ENCODE results near the gene FAM131B.

FAM131B gene

DNA sequence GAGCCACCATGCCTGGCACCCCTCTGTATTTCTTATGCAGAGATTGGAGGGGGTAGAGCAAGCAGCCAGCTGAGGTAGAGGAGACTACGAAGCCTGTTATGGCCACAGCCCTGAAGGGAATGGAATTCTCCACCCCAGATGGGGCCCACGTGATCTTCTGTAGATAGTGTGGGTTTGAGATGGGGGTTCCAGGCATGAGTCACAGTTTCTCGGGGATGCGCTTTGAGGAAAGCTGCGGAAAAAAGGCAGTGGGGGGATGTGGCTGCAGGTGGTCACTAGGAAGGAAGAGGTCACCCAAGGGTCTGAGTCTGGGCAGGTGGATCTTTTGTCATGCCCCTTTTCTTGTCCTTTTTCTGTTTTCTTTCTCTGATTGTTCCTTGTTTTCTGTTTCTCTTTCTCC, 11.5 kb downstream of the FAM131B start:
- Histone ChIP-seq H3K9me2 (ENCODE audit: low read depth, low read length) (no peaks in the 10 kb centered on the region), H3K79me2 (ENCODE audit: insufficient read depth, low read length) (no peaks in the 10 kb centered on the region), H3K4me1 (ENCODE audit: insufficient read depth, low read length, severe bottlenecking) (no peaks in the 10 kb centered on the region), H3K9ac (ENCODE audit: low read length) (no peak overlapping the region), H3F3A (ENCODE audit: insufficient read depth, low read length) (no peaks in the 10 kb centered on the region), H3K4me2 (ENCODE audit: low read length) (no peak overlapping the region), H3K27me3 (ENCODE audit: insufficient read depth, low read length) (0 out of 2 replicates have a peak, but pooled peaks cover 18% of the 10 kb centered on the region), H3K27ac (ENCODE audit: low read depth, low read length, poor library complexity, severe bottlenecking) (no peak overlapping the region), H4K20me1 (ENCODE audit: insufficient read depth, low read length) (no peaks in the 10 kb centered on the region), H3K36me3 (ENCODE audit: insufficient read depth, low read length) (no peaks in the 10 kb centered on the region), H2AFZ (ENCODE audit: low read length) (no peak overlapping the region), H3K9me3 (ENCODE audit: low read length) (no peaks in the 10 kb centered on the region), H3K4me3 (ENCODE audit: low read depth, low read length, poor library complexity, severe bottlenecking) (no peak overlapping the region)
- TF ChIP-seq EZH2 (IDR thresholded peaks at IDR 0.05; ENCODE audit: borderline replicate concordance, low read length): no peak
- TF ChIP-seq, protein P1, sequence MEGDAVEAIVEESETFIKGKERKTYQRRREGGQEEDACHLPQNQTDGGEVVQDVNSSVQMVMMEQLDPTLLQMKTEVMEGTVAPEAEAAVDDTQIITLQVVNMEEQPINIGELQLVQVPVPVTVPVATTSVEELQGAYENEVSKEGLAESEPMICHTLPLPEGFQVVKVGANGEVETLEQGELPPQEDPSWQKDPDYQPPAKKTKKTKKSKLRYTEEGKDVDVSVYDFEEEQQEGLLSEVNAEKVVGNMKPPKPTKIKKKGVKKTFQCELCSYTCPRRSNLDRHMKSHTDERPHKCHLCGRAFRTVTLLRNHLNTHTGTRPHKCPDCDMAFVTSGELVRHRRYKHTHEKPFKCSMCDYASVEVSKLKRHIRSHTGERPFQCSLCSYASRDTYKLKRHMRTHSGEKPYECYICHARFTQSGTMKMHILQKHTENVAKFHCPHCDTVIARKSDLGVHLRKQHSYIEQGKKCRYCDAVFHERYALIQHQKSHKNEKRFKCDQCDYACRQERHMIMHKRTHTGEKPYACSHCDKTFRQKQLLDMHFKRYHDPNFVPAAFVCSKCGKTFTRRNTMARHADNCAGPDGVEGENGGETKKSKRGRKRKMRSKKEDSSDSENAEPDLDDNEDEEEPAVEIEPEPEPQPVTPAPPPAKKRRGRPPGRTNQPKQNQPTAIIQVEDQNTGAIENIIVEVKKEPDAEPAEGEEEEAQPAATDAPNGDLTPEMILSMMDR (IDR thresholded peaks at IDR 0.05; ENCODE audit: low read length): no peak

DNA sequence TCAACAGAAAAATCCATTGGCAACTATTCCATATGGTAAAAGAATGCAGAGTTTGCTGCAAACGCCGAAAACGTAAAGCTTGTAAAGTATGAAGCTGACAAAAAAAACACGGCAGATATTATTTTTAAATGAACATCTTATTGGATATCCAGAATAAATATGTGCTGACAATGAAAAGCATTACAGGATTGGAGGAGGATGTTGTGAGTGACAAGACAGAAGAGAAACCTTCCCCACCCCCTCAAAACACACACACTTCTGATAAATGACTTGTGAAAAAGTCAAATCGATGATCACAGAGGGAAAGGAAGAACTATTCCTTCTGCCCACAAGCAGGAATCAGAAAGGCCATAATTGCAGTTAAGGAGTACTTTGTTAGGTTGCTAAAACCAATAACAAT, 14.6 kb downstream of the FAM131B start:
- no peaks in the 10 kb centered on the region for H3K36me3 ChIP-seq (ENCODE audit: insufficient read depth, low read length)
- no peaks in the 10 kb centered on the region for H3K9me3 ChIP-seq (ENCODE audit: low read length)
- no peak overlapping the region for H2AFZ ChIP-seq (ENCODE audit: low read length)
- no peak overlapping the region for H3K27ac ChIP-seq (ENCODE audit: low read depth, low read length, poor library complexity, severe bottlenecking)
- no peak overlapping the region for H3K9ac ChIP-seq (ENCODE audit: low read length)
- 0 out of 2 replicates have a peak, but pooled peaks cover 9% of the 10 kb centered on the region for H3K27me3 ChIP-seq (ENCODE audit: insufficient read depth, low read length)
- H3K79me2 ChIP-seq (ENCODE audit: insufficient read depth, low read length): no peaks in the 10 kb centered on the region
- H3K4me1 ChIP-seq (ENCODE audit: insufficient read depth, low read length, severe bottlenecking): no peaks in the 10 kb centered on the region
- H4K20me1 ChIP-seq (ENCODE audit: insufficient read depth, low read length): no peaks in the 10 kb centered on the region
- H3K9me2 ChIP-seq (ENCODE audit: low read depth, low read length): no peaks in the 10 kb centered on the region
- H3K4me2 ChIP-seq (ENCODE audit: low read length): no peak overlapping the region
- no peak for TF ChIP-seq EZH2 (IDR thresholded peaks at IDR 0.05; ENCODE audit: borderline replicate concordance, low read length)
- TF ChIP-seq, protein P1 (IDR thresholded peaks at IDR 0.05; ENCODE audit: low read length): no peak
- H3F3A ChIP-seq (ENCODE audit: insufficient read depth, low read length): no peaks in the 10 kb centered on the region
- no peak overlapping the region for H3K4me3 ChIP-seq (ENCODE audit: low read depth, low read length, poor library complexity, severe bottlenecking)

DNA sequence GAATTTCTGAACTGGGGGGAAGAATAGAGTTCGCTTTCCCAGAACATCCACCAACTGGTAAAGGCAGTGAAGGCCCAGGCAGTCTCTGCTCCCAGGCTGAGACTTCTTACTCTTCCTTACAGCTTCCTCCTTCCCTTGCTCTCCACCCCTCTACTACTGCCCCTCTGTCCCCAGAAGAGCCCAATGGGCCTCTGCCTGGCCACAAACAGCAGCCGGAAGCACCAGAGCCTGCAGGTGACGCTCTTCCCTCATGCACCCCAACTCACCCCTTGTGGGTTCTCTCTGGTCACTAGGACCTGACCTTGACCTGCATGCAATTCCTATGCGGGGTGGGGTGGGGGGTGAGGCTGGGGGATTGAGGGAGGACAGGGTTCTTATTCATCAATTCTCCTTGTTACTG, 16.5 kb downstream of the FAM131B start:
- Histone ChIP-seq H4K20me1 (ENCODE audit: insufficient read depth, low read length) (no peaks in the 10 kb centered on the region), H3K27ac (ENCODE audit: low read depth, low read length, poor library complexity, severe bottlenecking) (no peak overlapping the region), H3K9ac (ENCODE audit: low read length) (no peak overlapping the region), H3K27me3 (ENCODE audit: insufficient read depth, low read length) (0 out of 2 replicates have a peak, but pooled peaks cover 9% of the 10 kb centered on the region), H3K9me3 (ENCODE audit: low read length) (no peaks in the 10 kb centered on the region), H3K9me2 (ENCODE audit: low read depth, low read length) (no peaks in the 10 kb centered on the region), H3F3A (ENCODE audit: insufficient read depth, low read length) (no peaks in the 10 kb centered on the region), H2AFZ (ENCODE audit: low read length) (no peak overlapping the region), H3K4me2 (ENCODE audit: low read length) (no peak overlapping the region), H3K79me2 (ENCODE audit: insufficient read depth, low read length) (no peaks in the 10 kb centered on the region), H3K36me3 (ENCODE audit: insufficient read depth, low read length) (no peaks in the 10 kb centered on the region), H3K4me3 (ENCODE audit: low read depth, low read length, poor library complexity, severe bottlenecking) (no peak overlapping the region), H3K4me1 (ENCODE audit: insufficient read depth, low read length, severe bottlenecking) (no peaks in the 10 kb centered on the region)
- TF ChIP-seq, protein P1 (IDR thresholded peaks at IDR 0.05; ENCODE audit: low read length): no peak
- TF ChIP-seq EZH2 (IDR thresholded peaks at IDR 0.05; ENCODE audit: borderline replicate concordance, low read length): no peak

All from OCI-LY1 (cell line).